GM23338 (cell line): ENCODE results near the gene PVALEF. TPM values are rescaled to one million over a fixed set of nuclear protein-coding genes. Genes with fewer than 3 reads are reported as not detected.

Source experiments
- ATAC-seq: fragments of 200-7000 bp; cut with Tn5 transposase; 3 replicates; pipeline ENCODE4 v1.9.1; 2020
- DNase-seq: peaks from one replicate; pipeline ENCODE4 v3.0.0-alpha.2; 2015; ENCODE audit warnings: low spot score
- H2AFZ ChIP-seq: fragments of 200-600 bp; sonication (generic); 2 replicates; pipeline ENCODE4 v1.8.0; 2016; ENCODE audit warnings: antibody characterized with exemption, mild to moderate bottlenecking, moderate library complexity
- H3F3A ChIP-seq: fragments of 200-600 bp; sonication (generic); replicated peaks from 2 replicates; pipeline ENCODE4 v1.8.0; 2017; ENCODE audit warnings: antibody characterized with exemption, mixed run types, low read depth
- H3K27ac ChIP-seq: fragments of 200-600 bp; sonication (generic); 2 replicates; pipeline ENCODE4 v1.6.1; 2016; ENCODE audit warnings: low read depth
- H3K27me3 ChIP-seq: fragments of 200-600 bp; sonication (generic); 2 replicates; pipeline ENCODE4 v1.8.0; 2016; ENCODE audit warnings: mild to moderate bottlenecking, mixed run types, moderate library complexity; ENCODE audit not compliant: insufficient read depth
- H3K36me3 ChIP-seq: fragments of 200-600 bp; sonication (generic); 2 replicates; pipeline ENCODE4 v1.8.0; 2016; ENCODE audit warnings: mild to moderate bottlenecking; ENCODE audit not compliant: insufficient read depth
- H3K4me1 ChIP-seq: fragments of 200-600 bp; sonication (generic); 2 replicates; pipeline ENCODE4 v1.8.0; 2016; ENCODE audit warnings: mild to moderate bottlenecking, moderate library complexity; ENCODE audit not compliant: insufficient read depth
- H3K4me2 ChIP-seq: fragments of 200-600 bp; sonication (generic); 2 replicates; pipeline ENCODE4 v1.7.1; 2017; ENCODE audit warnings: mixed run types
- H3K4me3 ChIP-seq: fragments of 200-600 bp; sonication (generic); 2 replicates; pipeline ENCODE4 v1.6.1; 2016; ENCODE audit warnings: mixed run types
- H3K79me2 ChIP-seq: fragments of 200-600 bp; sonication (generic); replicated peaks from 2 replicates; pipeline ENCODE4 v1.8.0; 2017; ENCODE audit warnings: mild to moderate bottlenecking; ENCODE audit not compliant: insufficient read depth
- H3K9me2 ChIP-seq: fragments of 200-600 bp; sonication (generic); 2 replicates; pipeline ENCODE4 v1.8.0; 2017; ENCODE audit not compliant: insufficient read depth
- H4K20me1 ChIP-seq: fragments of 200-600 bp; sonication (generic); replicated peaks from 2 replicates; pipeline ENCODE4 v1.8.0; 2017; ENCODE audit warnings: mild to moderate bottlenecking; ENCODE audit not compliant: insufficient read depth
- H3K27ac Mint-ChIP-seq: 2 replicates; pipeline ENCODE4 v1.8.0; 2020; ENCODE audit warnings: inconsistent platforms, mild to moderate bottlenecking, moderate library complexity, mixed read lengths
- H3K27me3 Mint-ChIP-seq: 3 replicates; pipeline ENCODE4 v1.8.0; 2022; ENCODE audit warnings: low read depth, mild to moderate bottlenecking, moderate library complexity, mixed read lengths, inconsistent platforms; ENCODE audit not compliant: insufficient read depth, poor library complexity
- H3K36me3 Mint-ChIP-seq: 3 replicates; pipeline ENCODE4 v1.8.0; 2021; ENCODE audit warnings: low read depth, mild to moderate bottlenecking, inconsistent platforms, moderate library complexity, mixed read lengths
- H3K4me1 Mint-ChIP-seq: 3 replicates; pipeline ENCODE4 v1.8.0; 2020; ENCODE audit warnings: mild to moderate bottlenecking, inconsistent platforms, mixed read lengths
- H3K4me3 Mint-ChIP-seq: 3 replicates; pipeline ENCODE4 v1.8.0; 2021; ENCODE audit warnings: moderate library complexity, mild to moderate bottlenecking, inconsistent platforms, mixed read lengths
- H3K9me3 Mint-ChIP-seq: 3 replicates; pipeline ENCODE4 v1.8.0; 2020; ENCODE audit warnings: moderate library complexity, mild to moderate bottlenecking, inconsistent platforms, mixed read lengths
- CREB1 ChIP-seq: fragments of 250-450 bp; sonication (Bioruptor Pico); IDR thresholded peaks from 2 replicates; pipeline ENCODE4 v1.5.0; 2020; ENCODE audit warnings: low read depth, mild to moderate bottlenecking, moderate library complexity
- CTCF ChIP-seq, 2 experiments: fragments of 200-600 bp in 1 of 2; sonication (generic) in 1 of 2; conservative IDR thresholded peaks; 2 replicates each; pipeline versions ENCODE4 v1.5.1 to v1.6.1; 2016 to 2017; ENCODE audit warnings: antibody characterized with exemption in 2 of 2, low read depth in 2 of 2, mild to moderate bottlenecking in 2 of 2, moderate library complexity in 1 of 2
- EZH2 ChIP-seq: fragments of 200-600 bp; sonication (generic); IDR thresholded peaks from one replicate; pipeline ENCODE4 v1.8.0; 2017; ENCODE audit warnings: antibody characterized with exemption, mild to moderate bottlenecking, low read depth; ENCODE audit not compliant: unreplicated experiment
- JUNB ChIP-seq: IDR thresholded peaks from one replicate; pipeline ENCODE4 v1.6.1; 2016; ENCODE audit warnings: antibody characterized with exemption; ENCODE audit not compliant: unreplicated experiment
- NANOG ChIP-seq: IDR thresholded peaks from 2 replicates; pipeline ENCODE4 v1.6.1; 2016; ENCODE audit warnings: antibody characterized with exemption, borderline replicate concordance
- REST ChIP-seq: IDR thresholded peaks from one replicate; pipeline ENCODE4 v1.6.1; 2018; ENCODE audit warnings: antibody characterized with exemption; ENCODE audit not compliant: unreplicated experiment
- STAT1 ChIP-seq: IDR thresholded peaks from one replicate; pipeline ENCODE4 v1.6.1; 2016; ENCODE audit warnings: antibody characterized with exemption; ENCODE audit not compliant: unreplicated experiment
- ZNF114 ChIP-seq: fragments of 250-450 bp; sonication (Bioruptor Pico); IDR thresholded peaks from 2 replicates; pipeline ENCODE4 v1.5.0; 2020; ENCODE audit warnings: mild to moderate bottlenecking, moderate library complexity
- ZNF331 ChIP-seq: fragments of 250-450 bp; sonication (Bioruptor Pico); IDR thresholded peaks from 2 replicates; pipeline ENCODE4 v1.5.0; 2020; ENCODE audit warnings: low read depth, mild to moderate bottlenecking, moderate library complexity
- polyA plus RNA-seq: library from polyadenylated mRNA; unstranded; fragments of >200 nt; fragmentation: Nextera tagmentation; extraction: Ambion mirVana; gene quantifications from 2 replicates; pipeline ENCODE4 v1.2.1, GENCODE V29; 2016
- total RNA-seq: library from RNA; depleted of rRNA; stranded (reverse); fragments of >200 nt; shearing (Covaris generic); gene quantifications from 2 replicates; pipeline ENCODE4 v1.2.3, GENCODE V29; 2014
- TF ChIP-seq, protein P1 (sequence below): IDR thresholded peaks from 2 replicates; pipeline ENCODE4 v1.6.1; 2016; ENCODE audit warnings: antibody characterized with exemption

The PVALEF gene
- total and polyA plus RNA-seq, 2 experiments from 2014 or later = not detected

DNA sequence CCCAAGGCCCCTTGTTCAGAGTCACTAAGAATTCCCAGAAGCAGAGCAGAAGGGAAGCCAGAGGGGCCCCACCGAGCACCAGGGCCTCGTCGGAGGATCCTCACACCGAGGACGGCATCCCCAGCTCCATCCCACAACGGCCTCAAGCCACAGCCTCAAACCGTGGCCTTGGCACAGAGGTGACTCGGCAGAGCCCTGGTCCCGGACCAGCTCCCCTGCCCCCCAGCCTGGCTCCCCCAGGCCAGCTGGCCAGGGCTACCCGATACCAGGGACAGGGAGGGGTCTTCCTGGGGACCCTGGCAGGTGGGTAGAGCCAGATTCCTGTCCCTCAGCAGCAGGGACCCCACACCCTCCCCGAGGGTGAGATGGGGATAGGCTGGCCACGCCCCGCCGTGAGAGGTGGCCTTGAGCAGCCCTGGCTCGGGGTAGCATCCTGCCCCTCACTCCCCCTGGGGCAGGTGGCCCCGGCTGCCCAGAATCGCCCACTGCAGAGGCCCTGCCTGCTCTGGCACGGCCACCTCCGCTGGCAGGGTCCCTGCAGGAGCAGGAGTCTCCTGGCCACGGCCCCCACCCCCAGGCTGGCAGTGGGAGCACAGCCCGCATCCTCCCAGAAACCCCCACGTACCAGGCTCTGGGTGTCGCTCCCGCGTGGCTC is 5.6 kb upstream of the PVALEF start:
- Histone ChIP-seq H3K27ac (no peak overlapping the region), H4K20me1 (no peaks in the 10 kb centered on the region), H2AFZ (no peak overlapping the region), H3K4me2 (no peak overlapping the region), H3K9me2 (no peaks in the 10 kb centered on the region), H3K27me3 (no peaks in the 10 kb centered on the region), H3K36me3 (no peaks in the 10 kb centered on the region), H3K79me2 (no peaks in the 10 kb centered on the region), H3K4me1 (no peaks in the 10 kb centered on the region), H3F3A (no peaks in the 10 kb centered on the region), H3K4me3 (no peak overlapping the region)
- H3K9me3 Mint-ChIP-seq = no peaks in the 10 kb centered on the region
- no peaks in the 10 kb centered on the region for H3K4me1 Mint-ChIP-seq
- H3K27me3 Mint-ChIP-seq = peaks cover 8% of the 10 kb centered on the region
- no peaks in the 10 kb centered on the region for H3K36me3 Mint-ChIP-seq
- ATAC-seq = no peak
- no peak for DNase-seq
- H3K4me3 Mint-ChIP-seq = no peak overlapping the region
- TF ChIP-seq REST (no peak), ZNF114 (CRISPR knock-in tag) (no peak), NANOG (no peak), CREB1 (no peak), ZNF331 (no peak), CTCF (conservative IDR thresholded peaks at IDR 0.05; ENCODE audit: low read depth in 2 of 2) (no peak), JUNB (no peak), EZH2 (no peak)
- TF ChIP-seq, protein P1, sequence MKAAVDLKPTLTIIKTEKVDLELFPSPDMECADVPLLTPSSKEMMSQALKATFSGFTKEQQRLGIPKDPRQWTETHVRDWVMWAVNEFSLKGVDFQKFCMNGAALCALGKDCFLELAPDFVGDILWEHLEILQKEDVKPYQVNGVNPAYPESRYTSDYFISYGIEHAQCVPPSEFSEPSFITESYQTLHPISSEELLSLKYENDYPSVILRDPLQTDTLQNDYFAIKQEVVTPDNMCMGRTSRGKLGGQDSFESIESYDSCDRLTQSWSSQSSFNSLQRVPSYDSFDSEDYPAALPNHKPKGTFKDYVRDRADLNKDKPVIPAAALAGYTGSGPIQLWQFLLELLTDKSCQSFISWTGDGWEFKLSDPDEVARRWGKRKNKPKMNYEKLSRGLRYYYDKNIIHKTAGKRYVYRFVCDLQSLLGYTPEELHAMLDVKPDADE = no peak
- no peak overlapping the region for H3K27ac Mint-ChIP-seq

DNA sequence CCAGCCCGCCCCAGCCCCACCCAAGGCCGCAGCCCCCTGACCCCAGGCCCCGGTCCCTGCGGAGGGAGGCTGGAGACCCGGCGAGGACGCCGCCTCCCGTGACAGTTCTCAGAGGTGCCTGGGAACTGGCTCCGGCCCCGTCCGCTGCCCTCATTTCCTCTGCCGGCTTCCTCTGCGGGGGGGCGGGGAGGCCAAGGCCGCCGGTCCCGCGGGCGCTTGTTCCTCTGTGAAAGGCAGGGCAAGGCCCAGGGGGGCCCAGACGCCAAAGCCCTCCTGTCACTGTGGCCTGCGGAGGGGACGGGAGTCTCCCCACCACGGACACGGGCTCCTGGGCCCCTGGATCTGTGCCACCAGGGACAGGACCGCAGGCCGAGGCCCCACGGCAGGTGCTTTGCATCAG is 5.0 kb upstream of the PVALEF start:
- Histone ChIP-seq H3K36me3 (no peaks in the 10 kb centered on the region), H3K79me2 (no peaks in the 10 kb centered on the region), H3K4me1 (no peaks in the 10 kb centered on the region), H3K4me2 (no peak overlapping the region), H3K27me3 (no peaks in the 10 kb centered on the region), H2AFZ (no peak overlapping the region), H3K9me2 (no peaks in the 10 kb centered on the region), H3K27ac (no peak overlapping the region), H4K20me1 (no peaks in the 10 kb centered on the region), H3F3A (no peaks in the 10 kb centered on the region), H3K4me3 (no peak overlapping the region)
- Mint-ChIP-seq H3K9me3 (no peaks in the 10 kb centered on the region), H3K27ac (no peak overlapping the region), H3K27me3 (peaks cover 7% of the 10 kb centered on the region), H3K4me3 (no peak overlapping the region), H3K4me1 (no peaks in the 10 kb centered on the region), H3K36me3 (no peaks in the 10 kb centered on the region)
- DNase-seq (no peak), ATAC-seq (no peak)
- TF ChIP-seq CREB1 (no peak), NANOG (no peak), JUNB (no peak), STAT1 (no peak)
- TF ChIP-seq, protein P1 = no peak
